GM19238 (cell line): ENCODE data around the gene WFDC9.
"Not testable (repeated sequence)": the region's sequence is repeated elsewhere in the genome, so short reads cannot be mapped to it uniquely, and the experiment has no call there.

Experiments used
- DNase-seq: peaks from one replicate; pipeline ENCODE4 v3.0.0; 2011; ENCODE audit warnings: low spot score; ENCODE audit not compliant: insufficient read length

WFDC9 gene

GRCh38 chr20:45592574-45593189, 38.4 kb downstream of the WFDC9 start:
- DNase-seq, result no peak

GRCh38 chr20:45589725-45590124, 41.4 kb downstream of the WFDC9 start:
- no peak for DNase-seq

- no peak for DNase-seq
Measured at GRCh38 chr20:45588800-45589199, 42.3 kb downstream of the WFDC9 start.

GRCh38 chr20:45585986-45586385, 45.1 kb downstream of the WFDC9 start:
- not testable (repeated sequence) for DNase-seq

GRCh38 chr20:45584294-45584693, 46.8 kb downstream of the WFDC9 start:
- DNase-seq, result not testable (repeated sequence)

GRCh38 chr20:45583502-45583901, 47.6 kb downstream of the WFDC9 start:
- no peak for DNase-seq

- no peak for DNase-seq
Measured at GRCh38 chr20:45581702-45582101, 49.4 kb downstream of the WFDC9 start.

- no peak for DNase-seq
Measured at GRCh38 chr20:45579184-45579583, 51.9 kb downstream of the WFDC9 start, which contains the start of gene WFDC8. WFDC8 (minus strand) TSS chr20:45579284; CDS start chr20:45579247, 37 bp downstream.

GRCh38 chr20:45578231-45578630, 52.9 kb downstream of the WFDC9 start:
- no peak for DNase-seq

GRCh38 chr20:45576995-45577394, 54.1 kb downstream of the WFDC9 start:
- DNase-seq, result no peak

- DNase-seq, result no peak
Measured at GRCh38 chr20:45575931-45576330, 55.2 kb downstream of the WFDC9 start.

GRCh38 chr20:45569650-45570049, 61.4 kb downstream of the WFDC9 start:
- not testable (repeated sequence) for DNase-seq

- no peak for DNase-seq
Measured at GRCh38 chr20:45564760-45565276, 66.3 kb downstream of the WFDC9 start.
